Measurements from ENCODE around the gene ASB11. TPM values are rescaled to one million over a fixed set of nuclear protein-coding genes. Genes with fewer than 3 reads are reported as not detected.

The ASB11 gene, protein sequence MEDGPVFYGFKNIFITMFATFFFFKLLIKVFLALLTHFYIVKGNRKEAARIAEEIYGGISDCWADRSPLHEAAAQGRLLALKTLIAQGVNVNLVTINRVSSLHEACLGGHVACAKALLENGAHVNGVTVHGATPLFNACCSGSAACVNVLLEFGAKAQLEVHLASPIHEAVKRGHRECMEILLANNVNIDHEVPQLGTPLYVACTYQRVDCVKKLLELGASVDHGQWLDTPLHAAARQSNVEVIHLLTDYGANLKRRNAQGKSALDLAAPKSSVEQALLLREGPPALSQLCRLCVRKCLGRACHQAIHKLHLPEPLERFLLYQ
- total RNA-seq, result not detected
- polyA plus RNA-seq (2013, experiment 1 of 2), result not detected
- not detected for polyA plus RNA-seq (2013, experiment 2 of 2)
- long read RNA-seq, experiment 1, result 0 reads
- long read RNA-seq, experiment 2, result 0 reads
- long read RNA-seq, experiment 3, result 0 reads
- long read RNA-seq, experiment 4, result 0 reads

DNA sequence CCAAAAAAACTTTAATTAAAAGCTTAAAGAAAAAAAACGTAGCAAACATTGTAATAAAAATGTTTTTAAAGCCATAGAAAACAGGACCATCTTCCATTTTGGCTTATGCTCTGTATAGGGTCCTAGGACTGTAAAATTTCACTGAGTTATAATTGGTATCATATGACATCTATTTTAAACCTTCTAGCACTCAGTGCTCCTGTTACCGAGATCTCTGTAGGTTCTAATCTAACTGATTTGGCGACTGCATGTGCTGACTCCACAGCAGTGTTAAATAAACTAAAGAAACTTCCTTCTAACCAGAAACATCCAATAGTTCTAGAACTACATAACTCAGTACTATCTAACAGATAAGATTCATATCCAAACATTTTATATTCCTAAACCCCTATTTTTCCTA is at the start of gene ASB11:
ASB11 (minus strand) TSS at position 132 of the 400 bp plus-strand sequence; CDS start at position 97, 35 bp downstream.
- 91% methylated on average over 2 of the region's 3 CpGs; no CpG with 5 or more reads in 1 of the 2 experiments for WGBS, 2 experiments (ENCODE audit: insufficient coverage in 1 of 2, insufficient read length in 1 of 2)
- no peaks in the 10 kb centered on the region for H3K4me1 ChIP-seq (ENCODE audit: control insufficient read depth, insufficient read depth, low read length)
- H3K36me3 ChIP-seq (ENCODE audit: control insufficient read depth, insufficient read depth, low read length), result peaks cover 4% of the 10 kb centered on the region
- H3K4me3 ChIP-seq (ENCODE audit: low read length), result no peak within 1 kb of the TSS
- Mint-ChIP-seq H3K4me3 (no peak within 1 kb of the TSS), H3K27me3 (ENCODE audit: insufficient read depth) (peaks cover 2% of the 10 kb centered on the region), H3K36me3 (ENCODE audit: low read depth) (peaks cover 11% of the 10 kb centered on the region), H3K4me1 (no peaks in the 10 kb centered on the region), H3K27ac (no peak within 1 kb of the TSS), H3K9me3 (peaks cover 2% of the 10 kb centered on the region)
- H3K27ac ChIP-seq (ENCODE audit: low read depth, low read length), result no peak within 1 kb of the TSS
- DNase-seq, result no peak
- H3K27me3 ChIP-seq (ENCODE audit: control insufficient read depth, insufficient read depth, low read length, poor library complexity, severe bottlenecking), result no peaks in the 10 kb centered on the region
- no peaks in the 10 kb centered on the region for H3K9me3 ChIP-seq (ENCODE audit: control insufficient read depth, low read length)
- no peak within 1 kb of the TSS for H3K9ac ChIP-seq (ENCODE audit: extremely low read depth, low read length, poor library complexity, severe bottlenecking)
- TF ChIP-seq, protein P1, sequence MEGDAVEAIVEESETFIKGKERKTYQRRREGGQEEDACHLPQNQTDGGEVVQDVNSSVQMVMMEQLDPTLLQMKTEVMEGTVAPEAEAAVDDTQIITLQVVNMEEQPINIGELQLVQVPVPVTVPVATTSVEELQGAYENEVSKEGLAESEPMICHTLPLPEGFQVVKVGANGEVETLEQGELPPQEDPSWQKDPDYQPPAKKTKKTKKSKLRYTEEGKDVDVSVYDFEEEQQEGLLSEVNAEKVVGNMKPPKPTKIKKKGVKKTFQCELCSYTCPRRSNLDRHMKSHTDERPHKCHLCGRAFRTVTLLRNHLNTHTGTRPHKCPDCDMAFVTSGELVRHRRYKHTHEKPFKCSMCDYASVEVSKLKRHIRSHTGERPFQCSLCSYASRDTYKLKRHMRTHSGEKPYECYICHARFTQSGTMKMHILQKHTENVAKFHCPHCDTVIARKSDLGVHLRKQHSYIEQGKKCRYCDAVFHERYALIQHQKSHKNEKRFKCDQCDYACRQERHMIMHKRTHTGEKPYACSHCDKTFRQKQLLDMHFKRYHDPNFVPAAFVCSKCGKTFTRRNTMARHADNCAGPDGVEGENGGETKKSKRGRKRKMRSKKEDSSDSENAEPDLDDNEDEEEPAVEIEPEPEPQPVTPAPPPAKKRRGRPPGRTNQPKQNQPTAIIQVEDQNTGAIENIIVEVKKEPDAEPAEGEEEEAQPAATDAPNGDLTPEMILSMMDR (conservative IDR thresholded peaks at IDR 0.05), result no peak

DNA sequence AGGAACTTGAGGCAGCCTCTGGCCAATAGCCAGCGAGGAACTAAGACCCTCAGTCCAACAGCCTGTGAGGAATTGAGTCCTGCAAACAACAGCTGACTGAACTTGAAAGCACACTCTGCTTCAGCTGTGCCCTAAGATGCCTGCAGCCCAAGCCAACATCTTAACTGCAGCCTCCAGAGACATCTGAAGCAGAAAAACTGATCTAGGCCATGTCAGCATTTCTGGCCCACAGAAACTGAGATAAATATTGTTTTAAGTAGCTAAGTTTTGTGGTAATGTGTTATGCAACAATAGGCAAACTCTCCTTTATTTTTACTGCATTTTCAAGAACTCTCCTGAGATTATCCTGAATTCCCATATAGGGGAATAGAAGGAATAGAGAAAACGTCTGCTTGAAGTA is 44.3 kb upstream of the ASB11 start:
- Mint-ChIP-seq H3K4me3 (no peak overlapping the region), H3K36me3 (ENCODE audit: low read depth) (no peaks in the 10 kb centered on the region), H3K4me1 (no peaks in the 10 kb centered on the region), H3K27me3 (ENCODE audit: insufficient read depth) (peaks cover 11% of the 10 kb centered on the region), H3K27ac (no peak overlapping the region), H3K9me3 (no peaks in the 10 kb centered on the region)
- H3K36me3 ChIP-seq (ENCODE audit: control insufficient read depth, insufficient read depth, low read length), result no peaks in the 10 kb centered on the region
- WGBS, 2 experiments (ENCODE audit: insufficient coverage in 1 of 2, insufficient read length in 1 of 2), result 100% methylated on average over 2 of the region's 2 CpGs; no CpG with 5 or more reads in 1 of the 2 experiments
- no peak overlapping the region for H3K27ac ChIP-seq (ENCODE audit: low read depth, low read length)
- no peaks in the 10 kb centered on the region for H3K4me1 ChIP-seq (ENCODE audit: control insufficient read depth, insufficient read depth, low read length)
- no peaks in the 10 kb centered on the region for H3K27me3 ChIP-seq (ENCODE audit: control insufficient read depth, insufficient read depth, low read length, poor library complexity, severe bottlenecking)
- TF ChIP-seq, protein P1 (conservative IDR thresholded peaks at IDR 0.05), result no peak
- no peaks in the 10 kb centered on the region for H3K9me3 ChIP-seq (ENCODE audit: control insufficient read depth, low read length)
- no peak overlapping the region for H3K4me3 ChIP-seq (ENCODE audit: low read length)
- DNase-seq, result no peak
- H3K9ac ChIP-seq (ENCODE audit: extremely low read depth, low read length, poor library complexity, severe bottlenecking), result no peak overlapping the region

DNA sequence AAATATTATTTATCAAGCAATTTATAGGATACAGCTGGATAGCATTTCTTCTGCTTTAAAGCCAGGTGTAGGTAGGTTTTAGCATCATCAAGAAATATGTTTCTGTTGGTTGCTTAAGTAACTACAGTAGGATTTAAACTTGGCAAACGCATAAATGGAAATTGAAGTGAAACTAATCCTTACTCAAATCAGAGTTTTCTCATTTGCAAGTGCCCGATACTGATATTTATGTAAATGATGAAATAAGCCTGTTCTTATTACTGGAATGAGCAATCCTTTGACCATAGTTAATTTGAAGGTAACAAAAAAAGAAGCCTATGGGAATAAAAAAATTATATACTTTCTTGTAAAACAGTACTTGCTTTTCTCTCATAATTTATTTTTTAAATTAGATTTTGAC is 43.1 kb upstream of the ASB11 start:
- H3K9ac ChIP-seq (ENCODE audit: extremely low read depth, low read length, poor library complexity, severe bottlenecking), result no peak overlapping the region
- WGBS, 2 experiments (ENCODE audit: insufficient coverage in 1 of 2, insufficient read length in 1 of 2), result no CpG with 5 or more reads among the region's 2 CpGs
- H3K4me1 ChIP-seq (ENCODE audit: control insufficient read depth, insufficient read depth, low read length), result no peaks in the 10 kb centered on the region
- Mint-ChIP-seq H3K9me3 (no peaks in the 10 kb centered on the region), H3K4me1 (no peaks in the 10 kb centered on the region), H3K27me3 (ENCODE audit: insufficient read depth) (peaks cover 11% of the 10 kb centered on the region), H3K36me3 (ENCODE audit: low read depth) (no peaks in the 10 kb centered on the region), H3K4me3 (no peak overlapping the region), H3K27ac (no peak overlapping the region)
- TF ChIP-seq, protein P1 (conservative IDR thresholded peaks at IDR 0.05), result no peak
- no peak overlapping the region for H3K27ac ChIP-seq (ENCODE audit: low read depth, low read length)
- H3K9me3 ChIP-seq (ENCODE audit: control insufficient read depth, low read length), result no peaks in the 10 kb centered on the region
- no peaks in the 10 kb centered on the region for H3K36me3 ChIP-seq (ENCODE audit: control insufficient read depth, insufficient read depth, low read length)
- no peak for DNase-seq
- H3K4me3 ChIP-seq (ENCODE audit: low read length), result no peak overlapping the region
- no peaks in the 10 kb centered on the region for H3K27me3 ChIP-seq (ENCODE audit: control insufficient read depth, insufficient read depth, low read length, poor library complexity, severe bottlenecking)

All from endodermal cell (in vitro differentiated cells).